ENCODE data around the gene STIM2.
"Not testable (repeated sequence)": the region's sequence is repeated elsewhere in the genome, so short reads cannot be mapped to it uniquely, and the experiment has no call there.

STIM2 gene

DNA sequence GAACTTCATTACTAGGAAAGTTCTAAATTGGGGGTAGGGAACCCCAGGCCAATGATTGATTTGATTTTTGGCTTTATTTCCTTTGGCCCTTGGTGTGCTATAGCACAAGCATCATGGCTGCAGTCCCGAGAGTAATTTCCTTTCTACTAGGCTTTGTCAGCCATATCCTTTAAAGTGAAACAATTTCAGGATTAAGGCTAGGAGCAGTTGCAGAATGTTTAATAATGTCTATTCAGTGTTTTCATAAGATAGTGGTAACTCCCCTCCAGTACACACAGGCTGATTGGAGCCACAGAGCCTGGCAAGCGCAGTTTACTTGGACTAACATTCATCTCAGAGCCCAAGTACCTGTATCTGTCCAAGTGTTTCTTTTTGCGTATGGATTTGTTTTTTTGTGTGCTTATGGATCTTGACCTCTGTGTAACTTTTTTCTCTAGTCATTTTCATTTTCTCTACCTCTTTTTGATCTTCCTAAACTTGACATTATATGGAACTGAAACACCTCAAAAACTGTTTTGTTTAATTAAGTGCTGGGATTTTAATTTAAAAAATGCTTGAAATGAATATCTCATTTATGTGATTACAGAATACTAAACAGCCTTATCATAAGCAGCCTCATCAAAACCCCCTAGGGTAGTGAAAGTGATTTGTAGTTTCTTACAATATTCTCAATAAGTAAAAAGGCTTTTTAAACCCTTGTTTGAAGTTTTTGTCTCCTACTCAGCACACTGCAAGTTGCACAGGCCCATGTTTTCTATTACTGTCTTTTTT, 7.5 kb downstream of the STIM2 start:
- no peak for DNase-seq (ENCODE audit: low read depth)

GRCh38 chr4:26870576-26871262, 10.1 kb downstream of the STIM2 start:
- DNase-seq (ENCODE audit: low read depth) = no peak

GRCh38 chr4:26871611-26872010, 11.0 kb downstream of the STIM2 start:
- DNase-seq (ENCODE audit: low read depth) = peak; percentile 12

- DNase-seq (ENCODE audit: low read depth) = no peak
These were observed 12.9 kb downstream of the STIM2 start for GRCh38 chr4:26873391-26874026.

GRCh38 chr4:26874110-26874509, 13.5 kb downstream of the STIM2 start:
- DNase-seq (ENCODE audit: low read depth) = no peak

DNA sequence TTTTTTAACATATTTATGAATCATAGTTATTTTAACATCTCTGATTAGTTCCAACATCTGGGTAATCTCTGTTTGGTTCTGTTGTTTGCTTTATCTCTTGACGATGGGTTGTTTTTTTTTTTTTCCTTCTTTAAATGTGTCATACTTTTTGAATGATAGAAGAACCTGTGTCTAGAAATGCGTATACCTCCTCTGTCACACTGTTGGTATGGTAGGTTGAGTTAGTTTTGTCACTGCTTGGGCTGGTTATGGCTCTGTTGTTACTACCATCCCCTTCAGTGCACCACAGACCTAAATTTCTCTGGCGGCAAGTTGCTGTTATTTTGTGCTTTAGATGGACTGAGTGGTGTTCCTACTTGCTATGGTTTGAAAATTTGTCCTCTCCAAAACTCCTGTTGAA, 16.8 kb downstream of the STIM2 start:
- no peak for DNase-seq (ENCODE audit: low read depth)

- no peak for DNase-seq (ENCODE audit: low read depth)
These were observed 17.3 kb downstream of the STIM2 start for GRCh38 chr4:26877961-26878360.

GRCh38 chr4:26878794-26879391, 18.3 kb downstream of the STIM2 start:
- peak; percentile 22 for DNase-seq (ENCODE audit: low read depth)

- DNase-seq (ENCODE audit: low read depth) = no peak
These were observed 19.2 kb downstream of the STIM2 start for GRCh38 chr4:26879805-26880204.

DNA sequence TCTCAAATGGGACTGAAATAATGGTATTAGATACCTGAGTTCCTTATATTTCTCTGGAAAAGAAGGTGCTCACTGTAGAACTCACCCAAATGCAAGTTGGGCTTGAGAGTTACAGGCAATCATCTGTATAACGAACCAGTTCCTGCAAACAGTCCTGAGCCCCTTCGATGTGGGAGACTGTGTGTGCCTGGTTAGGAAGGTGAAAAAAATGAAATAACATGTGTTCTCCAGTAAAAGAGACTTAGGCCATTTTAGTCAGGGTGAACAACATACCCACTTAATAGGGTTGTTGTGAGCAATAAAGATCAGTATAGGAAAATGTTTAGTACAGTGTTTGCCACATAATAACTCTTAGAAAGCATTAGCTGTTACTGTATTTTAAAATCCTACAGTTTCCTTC, 23.4 kb downstream of the STIM2 start:
- no peak for DNase-seq (ENCODE audit: low read depth)

DNA sequence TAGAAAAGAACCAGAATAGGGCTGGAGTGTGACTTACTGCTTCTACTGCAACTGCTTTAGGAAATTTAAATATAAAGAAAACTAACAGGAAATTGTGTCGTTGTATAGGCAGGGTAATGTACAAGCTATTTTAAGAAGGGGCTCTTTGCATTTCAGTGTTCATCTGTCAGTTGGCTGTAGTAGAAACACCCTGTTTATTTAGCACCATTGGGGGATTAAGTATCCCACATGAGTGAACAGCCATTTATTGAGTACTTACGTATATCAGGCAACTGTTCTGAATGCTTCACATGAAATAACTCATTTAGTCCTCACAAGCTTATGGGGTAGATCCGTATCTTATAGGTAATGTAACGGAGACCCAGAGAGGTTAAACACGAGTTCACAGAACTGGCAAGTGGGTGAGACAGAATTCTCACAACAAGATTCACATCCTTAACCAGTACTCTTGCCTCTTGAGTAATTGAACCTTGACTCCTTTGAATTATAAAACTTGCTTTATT, 23.9 kb downstream of the STIM2 start:
- no peak for DNase-seq (ENCODE audit: low read depth)

- DNase-seq (ENCODE audit: low read depth) = no peak
These were observed 25.3 kb downstream of the STIM2 start for GRCh38 chr4:26885912-26886274.

GRCh38 chr4:26887143-26887542, 26.5 kb downstream of the STIM2 start:
- DNase-seq (ENCODE audit: low read depth) = no peak

DNA sequence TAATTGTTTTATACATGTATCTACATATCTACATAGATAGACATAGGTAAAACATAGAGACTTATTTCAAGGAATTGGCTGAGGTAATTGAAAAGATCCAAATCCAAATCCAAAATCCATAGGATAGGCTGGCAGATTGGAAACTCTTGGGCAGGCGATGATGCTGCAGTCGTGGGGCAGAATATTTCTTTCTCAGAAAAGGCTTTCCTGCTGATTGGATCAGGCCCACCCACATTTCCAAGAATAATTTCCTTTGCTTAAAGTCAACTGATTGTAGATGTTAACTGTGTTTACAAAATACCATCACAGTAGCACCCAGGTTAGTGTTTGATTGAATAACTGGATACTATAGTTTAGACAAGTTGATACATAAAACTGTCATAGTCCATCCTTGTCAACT, 27.2 kb downstream of the STIM2 start:
- no peak for DNase-seq (ENCODE audit: low read depth)

- DNase-seq (ENCODE audit: low read depth) = no peak
These were observed 28.7 kb downstream of the STIM2 start for GRCh38 chr4:26889356-26889755.

- DNase-seq (ENCODE audit: low read depth) = no peak
These were observed 30.4 kb downstream of the STIM2 start for GRCh38 chr4:26891054-26891453.

DNA sequence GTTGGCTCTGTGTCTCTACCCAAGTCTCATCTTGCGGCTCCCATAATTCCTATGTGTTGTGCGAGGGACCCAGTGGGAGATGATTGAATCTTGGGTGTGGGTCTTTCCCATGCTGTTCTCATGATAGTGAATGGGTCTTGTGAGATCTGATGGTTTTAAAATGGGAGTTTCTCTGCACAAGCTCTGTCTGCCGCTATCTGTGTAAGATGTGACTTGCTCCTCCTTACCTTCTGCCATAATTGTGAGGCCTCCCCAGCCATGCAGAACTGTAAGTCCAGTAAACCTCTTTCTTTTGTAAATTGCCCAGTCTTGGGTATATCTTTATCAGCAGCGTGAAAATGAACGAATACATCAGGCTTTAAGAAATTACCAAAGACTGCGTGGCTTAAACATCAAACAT, 31.2 kb downstream of the STIM2 start:
- DNase-seq (ENCODE audit: low read depth) = no peak

GRCh38 chr4:26892480-26893150, 32.0 kb downstream of the STIM2 start:
- DNase-seq (ENCODE audit: low read depth) = no peak

DNA sequence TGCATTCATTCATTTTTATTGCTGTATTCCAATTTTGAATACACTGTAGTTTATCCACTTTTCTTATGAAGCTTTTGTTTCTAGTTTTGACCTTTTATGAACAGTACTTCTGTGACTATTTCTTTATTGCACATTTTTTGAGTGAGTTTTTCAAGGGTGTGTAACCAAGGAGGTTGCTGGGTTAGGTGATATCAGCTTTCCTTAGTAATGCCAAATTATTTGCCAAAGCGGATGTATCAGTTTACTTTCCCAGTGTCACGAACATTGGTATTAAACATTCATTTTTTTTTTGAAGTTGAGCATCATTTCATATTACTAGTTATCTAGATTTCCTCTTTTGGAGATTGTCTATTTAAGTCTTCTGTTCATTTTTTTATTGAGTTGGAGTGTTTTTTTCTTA, 32.9 kb downstream of the STIM2 start:
- no peak for DNase-seq (ENCODE audit: low read depth)

DNA sequence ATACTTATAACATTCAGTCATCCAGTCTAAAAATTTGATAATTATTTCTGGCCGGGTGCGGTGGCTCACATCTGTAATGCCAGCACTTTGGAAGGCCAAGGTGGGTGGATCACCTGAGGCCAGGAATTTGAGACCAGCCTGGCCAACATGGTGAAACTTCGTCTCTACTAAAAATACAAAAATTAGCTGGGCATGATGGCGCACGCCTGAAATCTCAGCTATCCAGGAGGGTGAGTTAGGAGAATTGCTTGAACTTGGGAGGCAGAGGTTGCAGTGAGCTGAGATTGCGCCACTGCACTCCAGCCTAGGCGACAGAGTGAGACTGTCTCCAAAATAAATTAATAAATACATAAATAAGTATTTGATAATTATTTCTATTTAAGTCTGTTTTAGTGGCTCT, 34.2 kb downstream of the STIM2 start:
- not testable (repeated sequence) for DNase-seq (ENCODE audit: low read depth)

DNA sequence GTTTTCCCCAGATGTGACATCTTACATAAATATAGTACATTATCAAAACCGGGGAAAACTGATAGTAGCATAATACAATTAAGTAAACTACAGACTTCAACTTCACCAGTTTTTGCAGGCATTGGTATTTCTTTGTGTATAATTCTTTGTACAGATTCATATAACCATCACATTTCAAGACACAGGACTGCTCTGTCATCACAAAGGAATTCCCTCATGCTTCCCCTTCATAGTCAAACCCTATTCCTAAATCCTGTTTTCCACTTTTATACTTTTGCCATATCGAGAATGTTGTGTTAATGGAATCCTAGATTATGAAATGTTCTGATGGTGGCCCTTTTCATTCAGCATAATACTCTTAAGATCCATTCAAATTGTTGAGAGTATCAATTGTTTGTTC, 36.0 kb downstream of the STIM2 start:
- peak; percentile 45 for DNase-seq (ENCODE audit: low read depth)

DNA sequence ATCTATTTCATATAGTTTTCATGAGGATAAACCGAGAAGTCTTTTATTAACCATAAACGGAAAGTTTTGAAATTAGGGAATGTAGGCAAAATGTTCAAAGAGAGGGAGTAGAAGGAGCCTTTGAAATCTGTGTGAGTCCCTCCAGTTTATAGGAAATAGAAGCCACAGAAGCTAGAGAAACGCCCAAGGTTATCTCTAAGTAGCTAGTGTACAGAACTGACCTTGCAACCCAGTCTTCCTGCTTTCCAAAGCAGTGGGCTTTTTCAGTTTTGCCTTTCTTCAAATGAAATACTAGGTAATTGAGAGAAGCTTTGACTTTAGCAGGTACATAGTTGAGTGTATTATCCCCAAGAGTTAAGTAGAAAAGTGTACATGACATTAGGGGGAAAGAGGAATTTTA, 39.4 kb downstream of the STIM2 start:
- no peak for DNase-seq (ENCODE audit: low read depth)
